Inflammatory macrophage treated with lipopolysaccharide for 4 hours (primary cell): ENCODE results near the gene NMNAT1.
"Not testable (repeated sequence)": the region's sequence is repeated elsewhere in the genome, so short reads cannot be mapped to it uniquely, and the experiment has no call there.

Experiments
- DNase-seq: peaks from one replicate; pipeline ENCODE4 v3.0.0-alpha.2; 2020

Gene NMNAT1

GRCh38 chr1:10021992-10022391, 78.7 kb downstream of the NMNAT1 start:
- not testable (repeated sequence) for DNase-seq

- DNase-seq = peak; percentile 80
Measured at GRCh38 chr1:10022656-10023055, 79.4 kb downstream of the NMNAT1 start.

- DNase-seq = no peak
Measured at GRCh38 chr1:10025354-10025753, 82.1 kb downstream of the NMNAT1 start.

- DNase-seq = peak; percentile 5
Measured at GRCh38 chr1:10027027-10027426, 83.8 kb downstream of the NMNAT1 start.

- peak; percentile 59 for DNase-seq
Measured at GRCh38 chr1:10028956-10029500, 85.8 kb downstream of the NMNAT1 start.

- DNase-seq = no peak
Measured at GRCh38 chr1:10031461-10031860, 88.2 kb downstream of the NMNAT1 start.

GRCh38 chr1:10032590-10033358, 89.5 kb downstream of the NMNAT1 start, which contains the start of gene UBE4B:
UBE4B (plus strand) TSS chr1:10032958; CDS start chr1:10033671, 713 bp downstream.
- peak; percentile 99 for DNase-seq

GRCh38 chr1:10033359-10033845, 90.1 kb downstream of the NMNAT1 start:
- DNase-seq = peak; percentile 29
